B cell (primary cell): ENCODE data around the gene ANO2. TPM values are rescaled to one million over a fixed set of nuclear protein-coding genes. Genes with fewer than 3 reads are reported as not detected.
"Not testable (repeated sequence)": the region's sequence is repeated elsewhere in the genome, so short reads cannot be mapped to it uniquely, and the experiment has no call there.

ENCODE experiments used
- ATAC-seq: fragments of 200-7000 bp; cut with Tn5 transposase; one replicate; pipeline ENCODE4 v1.10.0; 2021; ENCODE audit warnings: low read depth, mild to moderate bottlenecking, moderate number of reproducible peaks, moderate library complexity
- CTCF ChIA-PET: fragments of 350-600 bp; sonication (Branson Sonifier 250); formaldehyde crosslinking; loops from one replicate; lab custom pipeline; 2021; ENCODE audit warnings: antibody characterized with exemption, inconsistent platforms; lab: Charles Lee
- POLR2A ChIA-PET: fragments of 350-600 bp; sonication (Branson Sonifier 250); formaldehyde crosslinking; loops from one replicate; lab custom pipeline; 2021; ENCODE audit warnings: antibody characterized with exemption; lab: Charles Lee
- DNase-seq: peaks from one replicate; pipeline ENCODE4 v3.0.0; 2013
- H2AFZ ChIP-seq: 2 replicates; pipeline ENCODE4 v1.6.1; 2012; ENCODE audit warnings: mild to moderate bottlenecking, low read depth, low read length; ENCODE audit not compliant: insufficient read depth, poor library complexity, severe bottlenecking
- H3K27ac ChIP-seq, 2 donors: 1 replicate in 1 of 2; 2 replicates in 1 of 2; pipeline ENCODE4 v1.5.1; 2012 to 2013; ENCODE audit warnings: low read length in 2 of 2, mild to moderate bottlenecking in 2 of 2, moderate library complexity in 1 of 2
- H3K27me3 ChIP-seq, 4 experiments: fragments of 200-600 bp in 1 of 4; sonication (generic) in 1 of 4; replicated peaks in 1 of 4; 1 replicate in 2 of 4; 2 replicates in 2 of 4; pipeline versions ENCODE4 v1.6.1 to v1.7.0; 2013 to 2016; ENCODE audit warnings: low read length in 3 of 4, mild to moderate bottlenecking in 2 of 4, mixed read lengths in 1 of 4, moderate library complexity in 1 of 4; ENCODE audit not compliant: insufficient read depth in 4 of 4, control insufficient read depth in 3 of 4; ENCODE audit errors: control extremely low read depth in 1 of 4
- H3K36me3 ChIP-seq, 2 experiments: replicated peaks in 1 of 2; 1 replicate in 1 of 2; 2 replicates in 1 of 2; pipeline versions ENCODE4 v1.6.1 to v1.7.1; 2013; ENCODE audit warnings: low read length in 1 of 2; ENCODE audit not compliant: insufficient read depth in 2 of 2, control insufficient read depth in 1 of 2; ENCODE audit errors: control extremely low read depth in 1 of 2, extremely low read depth in 1 of 2
- H3K4me1 ChIP-seq, 2 donors: fragments of 200-600 bp in 1 of 2; sonication (generic) in 1 of 2; 1 replicate in 1 of 2; 2 replicates in 1 of 2; pipeline versions ENCODE4 v1.5.1 to v1.6.1; 2013 to 2017; ENCODE audit warnings: low read length in 2 of 2; ENCODE audit not compliant: control insufficient read depth in 2 of 2, insufficient read depth in 2 of 2
- H3K4me2 ChIP-seq: replicated peaks from 2 replicates; pipeline ENCODE3; 2012; ENCODE audit warnings: mild to moderate bottlenecking, low read depth, low read length; ENCODE audit not compliant: poor library complexity, severe bottlenecking
- H3K4me3 ChIP-seq, 5 experiments: fragments of 200-600 bp in 1 of 5; sonication (generic) in 1 of 5; 1 replicate in 3 of 5; 2 replicates in 2 of 5; pipeline versions ENCODE4 v1.5.1 to v1.7.0; 2011 to 2016; ENCODE audit warnings: low read length in 4 of 5, mild to moderate bottlenecking in 4 of 5, low read depth in 2 of 5, control low read depth in 1 of 5, moderate library complexity in 1 of 5; ENCODE audit not compliant: insufficient read depth in 1 of 5; ENCODE audit errors: control extremely low read depth in 1 of 5, extremely low read depth in 1 of 5
- H3K79me2 ChIP-seq: fragments of 200-600 bp; sonication (generic); one replicate; pipeline ENCODE4 v1.6.0; 2016; ENCODE audit warnings: low read length; ENCODE audit not compliant: control insufficient read depth, insufficient read depth
- H3K9ac ChIP-seq: fragments of 200-600 bp; sonication (generic); 2 replicates; pipeline ENCODE4 v1.6.1; 2017; ENCODE audit warnings: mild to moderate bottlenecking, low read length, moderate library complexity
- H3K9me3 ChIP-seq, 3 donors: one replicate each; pipeline versions ENCODE4 v1.6.1 to v1.7.1; 2013; ENCODE audit warnings: low read length in 2 of 3; ENCODE audit not compliant: control insufficient read depth in 2 of 3, insufficient read depth in 1 of 3; ENCODE audit errors: control extremely low read depth in 1 of 3
- H4K20me1 ChIP-seq: 2 replicates; pipeline ENCODE4 v1.6.0; 2012; ENCODE audit warnings: mild to moderate bottlenecking, low read length; ENCODE audit not compliant: insufficient read depth, control insufficient read depth, poor library complexity, severe bottlenecking
- H3K27ac Mint-ChIP-seq: one replicate; pipeline ENCODE4 v1.8.0; 2021; ENCODE audit warnings: mixed read lengths
- H3K27me3 Mint-ChIP-seq: one replicate; pipeline ENCODE4 v1.8.0; 2021; ENCODE audit warnings: mixed read lengths
- H3K4me1 Mint-ChIP-seq: one replicate; pipeline ENCODE4 v1.8.0; 2021; ENCODE audit warnings: mixed read lengths
- H3K4me3 Mint-ChIP-seq: one replicate; pipeline ENCODE4 v1.8.0; 2021; ENCODE audit warnings: mixed read lengths
- H3K9me3 Mint-ChIP-seq: one replicate; pipeline ENCODE4 v1.8.0; 2022; ENCODE audit warnings: mixed read lengths; ENCODE audit not compliant: insufficient read depth
- CTCF ChIP-seq: fragments of 200-600 bp; IDR thresholded peaks from one replicate; pipeline ENCODE4 v1.8.0; 2022; ENCODE audit warnings: antibody characterized with exemption, mild to moderate bottlenecking
- EZH2 ChIP-seq: IDR thresholded peaks from 2 replicates; pipeline ENCODE4 v1.6.1; 2012; ENCODE audit warnings: borderline replicate concordance, low read depth, mild to moderate bottlenecking, moderate library complexity, low read length; ENCODE audit not compliant: insufficient read depth, poor library complexity, severe bottlenecking
- WGBS: methylation state at CpG from one replicate; pipeline ENCODE4 v1.1.5; 2013; ENCODE audit warnings: missing lambda C conversion rate; ENCODE audit not compliant: insufficient coverage; 5-methylcytosine and 5-hydroxymethylcytosine counted together
- intact Hi-C: fragments of 100-400 bp; cut with micrococcal nuclease; formaldehyde crosslinking; loops from one replicate; pipeline ENCODE4 v1.10.0; 2022
- polyA plus RNA-seq: library from polyadenylated mRNA; depleted of rRNA; stranded (reverse); fragments of >200 nt; gene quantifications from 2 replicates; pipeline ENCODE4 v1.2.3, GENCODE V29; 2012
- total RNA-seq, 2 donors: library from RNA; stranded (reverse); fragments of 120-200 nt in 1 of 2; gene quantifications; 1 replicate in 1 of 2; 2 replicates in 1 of 2; pipeline versions ENCODE4 v1.2.3 to v1.2.4, GENCODE V29; 2013 to 2022

Gene ANO2
- total and polyA plus RNA-seq, 2 donors (not counting 1 experiment from before 2014, with no cell fraction given): not detected

- ATAC-seq (no peak), DNase-seq (no peak)
- H3K9me3 ChIP-seq: peaks cover 0 to 7% (median 3%) of the 10 kb centered on the region in 3 donors
- peaks cover 0 to 7% (median 2%) of the 10 kb centered on the region in 4 experiments for H3K27me3 ChIP-seq
- ChIA-PET CTCF (no interaction called here), POLR2A (no interaction called here)
- no peak overlapping the region for H2AFZ ChIP-seq
- Mint-ChIP-seq H3K27ac (no peak overlapping the region), H3K27me3 (peaks cover 39% of the 10 kb centered on the region), H3K9me3 (peaks cover 4% of the 10 kb centered on the region), H3K4me3 (no peak overlapping the region), H3K4me1 (no peaks in the 10 kb centered on the region)
- H3K79me2 ChIP-seq: no peaks in the 10 kb centered on the region
- intact Hi-C loops: no loop called here
- TF ChIP-seq EZH2: no peak
- no peak for TF ChIP-seq CTCF
- no peak overlapping the region for H3K4me2 ChIP-seq
- H3K36me3 ChIP-seq: no peaks in the 10 kb centered on the region
- H3K4me3 ChIP-seq: no peak overlapping the region
- no peaks in the 10 kb centered on the region for H4K20me1 ChIP-seq
- no peaks in the 10 kb centered on the region for H3K4me1 ChIP-seq
- no peak overlapping the region for H3K9ac ChIP-seq
- 95% methylated on average over 4 of the region's 6 CpGs for WGBS
- H3K27ac ChIP-seq: no peak overlapping the region
These were observed 398.4 kb downstream of the ANO2 start for GRCh38 chr12:5546616-5547015.

GRCh38 chr12:5537771-5538170 is 407.3 kb downstream of the ANO2 start:
- 71% methylated on average over 1 of the region's 8 CpGs for WGBS
- ChIA-PET POLR2A (no interaction called here), CTCF (no interaction called here)
- Histone ChIP-seq H3K9me3 (no peaks in the 10 kb centered on the region), H3K4me2 (no peak overlapping the region), H3K4me1 (no peaks in the 10 kb centered on the region), H3K4me3 (no peak overlapping the region), H3K9ac (no peak overlapping the region), H3K36me3 (no peaks in the 10 kb centered on the region), H3K79me2 (no peaks in the 10 kb centered on the region), H4K20me1 (no peaks in the 10 kb centered on the region), H3K27me3 (no peaks in the 10 kb centered on the region), H3K27ac (no peak overlapping the region), H2AFZ (no peak overlapping the region)
- intact Hi-C loops: no loop called here
- no peak for DNase-seq
- H3K4me1 Mint-ChIP-seq: no peaks in the 10 kb centered on the region
- peaks cover 45% of the 10 kb centered on the region for H3K27me3 Mint-ChIP-seq
- no peak overlapping the region for H3K4me3 Mint-ChIP-seq
- no peak for TF ChIP-seq EZH2
- TF ChIP-seq CTCF: no peak
- ATAC-seq: no peak
- H3K27ac Mint-ChIP-seq: no peak overlapping the region
- H3K9me3 Mint-ChIP-seq: no peaks in the 10 kb centered on the region

- H3K27ac Mint-ChIP-seq, CTCF ChIA-PET, DNase-seq, POLR2A ChIA-PET, intact Hi-C loops, H3K27ac ChIP-seq, ATAC-seq, H3K36me3 ChIP-seq, H3K9me3 ChIP-seq, H3K4me3 ChIP-seq, H3K4me1 ChIP-seq, H3K9ac ChIP-seq, H2AFZ ChIP-seq, H3K79me2 ChIP-seq, H3K4me2 ChIP-seq, H3K9me3 Mint-ChIP-seq, H3K4me3 Mint-ChIP-seq, H3K4me1 Mint-ChIP-seq, H3K27me3 ChIP-seq, H4K20me1 ChIP-seq: not testable (repeated sequence)
- H3K27me3 Mint-ChIP-seq: peaks cover 51% of the 10 kb centered on the region
- WGBS: 29% methylated on average over 7 of the region's 13 CpGs
These were observed 407.9 kb downstream of the ANO2 start for GRCh38 chr12:5537026-5537615.
